UCSD-AML1 (cell line): Measurements from ENCODE around the gene TMTC3.
"Not testable (repeated sequence)": the region's sequence is repeated elsewhere in the genome, so short reads cannot be mapped to it uniquely, and the experiment has no call there.

Experiments
- DNase-seq: peaks from one replicate; lab custom pipeline; 2025; ENCODE audit not compliant: unreplicated experiment; lab: John Stamatoyannopoulos, UW

TMTC3 gene

DNA sequence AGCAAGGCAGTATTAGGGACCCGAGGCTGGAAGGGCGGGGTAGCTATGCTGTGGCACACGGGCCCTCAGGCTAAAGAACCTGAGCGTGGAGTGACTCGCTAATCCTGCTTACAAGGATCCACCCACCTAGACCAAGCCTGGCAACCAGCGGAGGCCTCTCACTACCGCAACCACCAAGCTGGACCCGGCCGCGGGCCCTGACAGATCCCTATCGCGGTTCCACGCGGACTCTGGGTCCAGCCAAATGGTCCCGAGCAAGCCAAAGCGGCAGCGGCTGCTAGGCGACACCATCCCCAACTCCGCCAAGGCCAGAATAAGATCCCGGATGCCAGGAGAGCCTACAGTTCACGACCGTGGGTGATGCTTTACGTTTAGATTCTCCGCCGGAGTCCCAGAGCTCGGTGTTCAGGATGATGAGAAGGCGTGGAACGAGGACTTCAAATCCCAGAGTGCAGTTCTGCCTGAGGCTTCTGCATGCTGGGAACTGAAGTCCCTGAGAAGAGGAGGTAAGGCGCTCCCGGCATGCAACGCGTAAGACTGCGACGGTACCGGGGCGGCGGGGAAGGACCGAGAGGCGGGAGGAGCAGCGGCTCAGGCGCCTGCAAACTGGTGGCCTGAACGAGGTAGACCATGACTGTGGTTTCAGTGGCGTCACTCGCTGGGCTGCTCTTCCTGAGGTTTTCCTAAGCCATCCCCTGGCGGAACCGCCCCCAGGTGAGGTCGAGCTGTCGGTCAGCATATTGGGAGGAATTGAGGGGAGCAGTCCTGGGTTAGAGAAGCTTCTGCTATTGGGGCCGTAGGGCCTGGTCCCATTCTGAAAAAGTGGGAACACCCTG is at the start of gene TMTC3, which contains the start of gene CEP290:
TMTC3 (plus strand) TSS at position 534 of the 836 bp plus-strand sequence. CDS start 6,009 bp downstream, outside the sequence.
CEP290 (minus strand) TSS at position 315 of the 836 bp plus-strand sequence. CDS start 781 bp downstream, outside the sequence.
- peak; percentile 91 for DNase-seq

DNA sequence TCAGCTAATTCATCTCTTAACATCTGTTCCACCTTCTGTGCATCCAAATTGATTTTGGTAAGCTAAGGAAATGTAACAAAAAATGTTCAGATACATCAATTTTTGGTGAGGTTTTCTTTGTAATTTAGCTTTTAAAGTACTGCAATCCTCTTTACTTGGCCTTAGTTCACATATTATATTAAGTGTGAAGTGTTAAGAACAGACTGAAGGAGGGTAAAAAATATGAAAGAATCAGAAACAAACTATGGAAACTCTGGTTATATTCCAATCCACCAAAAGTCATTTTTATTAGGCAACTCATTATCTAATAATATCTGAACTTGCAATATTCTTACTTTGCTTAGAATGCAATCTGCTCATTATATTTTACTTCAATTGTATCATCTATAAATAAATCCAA is 49.3 kb upstream of the TMTC3 start:
- DNase-seq = no peak

DNA sequence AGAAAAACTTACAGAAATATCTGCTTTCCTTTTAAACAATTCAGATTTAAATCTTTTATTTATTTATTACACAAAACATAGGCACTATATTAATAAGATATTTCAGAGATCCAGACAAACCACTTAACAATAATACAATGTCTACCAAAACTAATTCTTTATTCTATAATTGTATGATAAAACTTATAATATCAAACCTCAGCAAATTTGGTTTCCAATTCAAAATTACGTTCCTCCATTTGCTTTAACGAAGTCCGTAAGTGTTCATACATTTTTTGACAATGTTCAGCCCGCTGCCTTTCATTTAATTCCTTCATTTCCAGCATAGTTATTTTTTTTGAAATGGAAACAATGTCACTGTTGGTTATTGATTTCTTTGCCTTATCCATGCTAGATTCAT is 48.5 kb upstream of the TMTC3 start:
- no peak for DNase-seq

DNA sequence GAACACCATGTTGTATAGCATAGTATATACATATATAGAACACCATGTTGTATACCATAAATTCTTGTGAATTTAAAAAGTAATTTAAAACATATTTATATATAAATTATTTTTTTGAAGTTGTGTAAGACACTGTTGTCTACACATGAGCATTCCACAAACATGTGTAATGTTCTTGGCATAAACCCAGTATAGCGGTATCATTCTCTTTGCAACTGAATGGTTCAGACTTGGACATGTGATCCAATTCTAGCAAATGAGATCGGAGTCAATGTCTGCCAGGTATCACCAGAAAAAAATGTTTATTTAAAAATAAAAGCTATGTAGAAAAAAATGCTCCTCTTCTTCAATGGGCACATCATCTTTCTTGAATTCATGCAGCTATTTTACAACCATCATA is 34.1 kb upstream of the TMTC3 start:
- no peak for DNase-seq

DNA sequence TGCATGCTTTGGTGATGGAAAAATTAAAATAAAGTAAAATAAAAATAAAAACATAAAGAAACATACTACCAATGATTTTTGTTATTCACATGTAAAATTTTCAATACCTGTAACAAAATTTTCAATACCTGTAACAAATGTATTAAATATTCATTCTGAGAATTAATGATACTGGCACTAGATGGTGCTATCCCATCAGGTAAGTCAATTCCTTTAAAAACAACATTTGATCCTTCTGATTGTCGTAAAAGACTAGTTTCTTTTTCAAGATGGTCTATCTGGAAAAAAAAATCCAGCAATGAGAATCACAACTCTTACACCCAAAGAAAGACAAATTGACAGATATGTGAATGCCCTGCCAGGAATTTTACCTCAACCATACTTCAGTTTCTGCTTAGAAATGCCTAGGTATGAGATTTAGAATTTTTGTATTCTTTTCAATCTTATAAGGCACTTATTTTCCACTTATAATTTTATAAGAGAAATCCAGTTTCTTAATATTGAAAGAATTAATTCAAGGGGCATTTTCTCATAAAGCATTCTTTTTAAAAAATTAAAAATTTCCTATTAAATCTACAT is 30.9 kb upstream of the TMTC3 start:
- DNase-seq = no peak

DNA sequence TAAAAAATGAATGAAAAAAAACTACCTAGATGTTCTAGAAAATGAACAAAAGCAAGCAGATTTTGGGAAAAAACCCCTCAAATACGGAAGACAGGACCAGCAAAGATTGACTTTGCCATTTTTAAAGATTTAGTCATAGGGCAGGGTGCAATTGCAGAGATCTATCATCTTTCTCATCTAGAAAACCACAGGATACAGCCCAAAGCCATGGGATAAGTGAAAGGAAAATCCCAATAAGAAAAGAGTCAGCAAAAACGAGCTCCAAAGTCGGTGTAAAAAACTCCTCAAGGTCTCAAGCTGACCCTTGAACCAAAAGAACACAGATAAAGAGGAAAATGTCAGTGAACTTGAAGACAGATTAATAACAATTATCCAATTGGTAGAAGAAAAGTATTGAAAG is 28.2 kb upstream of the TMTC3 start:
- no peak for DNase-seq

DNA sequence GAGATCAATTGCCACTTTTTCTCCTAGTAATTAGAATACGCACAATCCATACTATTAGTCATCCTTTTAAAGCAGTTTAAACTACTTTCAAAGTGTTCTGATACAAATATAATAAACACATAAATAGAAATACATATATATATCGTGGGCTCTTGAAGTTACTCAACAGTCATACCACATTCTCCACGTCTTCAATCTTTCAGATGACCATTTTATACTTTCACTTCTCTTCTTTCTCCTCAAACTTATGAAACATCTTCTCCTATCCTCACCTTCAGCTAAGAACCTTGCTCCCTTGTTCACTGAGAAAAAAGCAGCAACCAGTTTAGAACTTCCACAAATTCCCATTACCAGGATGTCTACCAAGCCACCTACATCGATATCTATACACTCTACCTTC is 19.4 kb upstream of the TMTC3 start:
- DNase-seq = no peak

DNA sequence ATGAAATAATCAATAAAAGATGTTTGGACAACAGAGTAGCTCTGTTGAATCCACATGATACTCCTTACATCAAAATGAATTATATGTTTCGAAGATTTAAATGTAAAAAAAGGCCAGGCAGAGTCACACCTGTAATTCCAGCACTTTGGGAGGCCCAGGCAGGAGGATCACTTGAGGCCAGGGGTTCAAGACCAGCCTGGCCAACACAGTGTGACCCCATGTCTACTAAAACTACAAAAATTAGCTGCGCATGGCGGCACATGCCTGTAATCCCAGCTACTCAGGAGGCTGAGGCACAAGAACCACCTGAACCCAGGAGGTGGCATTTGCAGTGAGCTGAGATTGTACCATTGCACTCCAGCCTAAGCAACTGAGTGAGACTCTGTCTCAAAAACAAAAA is 15.0 kb upstream of the TMTC3 start:
- DNase-seq = no peak

DNA sequence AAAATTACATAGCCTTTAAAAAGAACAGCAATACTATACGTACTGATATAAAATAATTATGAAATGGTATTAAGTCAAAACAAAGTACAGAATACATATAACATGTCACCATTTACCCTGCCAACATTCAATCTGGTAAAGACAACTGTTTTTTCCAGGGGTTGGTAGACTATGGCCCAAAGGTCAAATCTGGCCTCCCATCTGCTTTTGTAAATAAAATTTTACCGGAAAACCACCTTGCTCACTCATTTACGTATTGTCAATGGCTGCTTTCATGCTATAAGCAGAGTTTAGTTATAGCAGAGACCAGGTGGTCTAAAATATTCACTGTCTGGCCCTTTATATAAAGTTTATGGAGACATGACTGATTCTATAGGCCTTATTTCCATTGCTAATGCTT is 14.3 kb upstream of the TMTC3 start:
- no peak for DNase-seq

DNA sequence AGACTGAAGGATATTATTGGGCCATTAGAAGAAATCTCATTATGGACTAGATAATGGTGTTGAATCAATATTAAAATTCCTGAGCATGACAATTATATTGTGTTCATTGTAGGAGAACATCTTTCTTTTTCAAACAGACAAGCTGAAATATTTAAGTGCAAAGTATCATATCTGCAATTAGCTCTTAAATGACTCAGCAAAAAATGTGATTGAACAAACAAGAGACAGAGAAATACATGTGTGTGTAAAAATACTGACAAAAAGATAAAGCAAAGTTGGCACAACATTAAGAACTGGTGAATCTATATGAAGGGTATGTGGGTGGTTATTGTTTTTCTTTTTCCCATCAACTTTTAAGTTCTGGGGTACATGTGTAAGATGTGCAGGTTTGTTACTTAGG is 9.7 kb upstream of the TMTC3 start:
- no peak for DNase-seq

DNA sequence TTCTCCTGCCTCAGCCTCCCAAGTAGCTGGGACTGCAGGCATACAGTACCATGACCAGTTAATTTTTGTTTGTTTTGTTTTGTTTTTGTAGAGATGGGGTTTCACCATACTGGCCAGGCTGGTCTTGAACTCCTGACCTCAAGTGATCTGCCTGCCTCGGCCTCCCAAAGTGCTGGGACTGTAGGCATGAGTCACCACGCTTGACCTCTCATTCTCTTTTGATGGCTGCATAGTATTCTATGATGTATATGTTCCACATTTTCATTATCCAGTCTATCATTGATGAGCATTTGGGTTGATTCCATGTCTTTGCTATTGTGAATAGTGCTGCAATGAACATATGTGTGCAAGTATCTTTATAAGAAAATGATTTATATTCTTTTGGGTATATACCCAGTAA is 8.9 kb upstream of the TMTC3 start:
- DNase-seq = not testable (repeated sequence)

DNA sequence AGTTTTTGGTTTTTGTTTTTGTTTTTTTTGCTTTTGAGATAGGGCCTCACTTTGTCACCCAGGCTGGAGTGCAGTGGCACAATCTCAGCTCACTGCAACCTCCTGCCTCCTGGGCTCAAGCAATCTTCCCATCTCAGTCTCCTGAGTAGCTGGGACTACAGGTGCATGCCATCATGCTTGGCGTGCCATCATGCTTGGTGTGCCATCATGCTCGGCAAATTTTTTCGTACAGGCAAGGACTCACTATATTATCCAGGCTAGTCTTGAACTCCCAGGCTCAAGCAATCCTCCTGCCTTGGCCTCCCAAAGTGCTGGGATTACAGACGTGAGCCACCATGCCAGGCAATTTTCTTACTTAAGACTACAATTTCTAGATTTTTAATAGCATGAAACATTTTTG is 2.4 kb upstream of the TMTC3 start:
- not testable (repeated sequence) for DNase-seq

DNA sequence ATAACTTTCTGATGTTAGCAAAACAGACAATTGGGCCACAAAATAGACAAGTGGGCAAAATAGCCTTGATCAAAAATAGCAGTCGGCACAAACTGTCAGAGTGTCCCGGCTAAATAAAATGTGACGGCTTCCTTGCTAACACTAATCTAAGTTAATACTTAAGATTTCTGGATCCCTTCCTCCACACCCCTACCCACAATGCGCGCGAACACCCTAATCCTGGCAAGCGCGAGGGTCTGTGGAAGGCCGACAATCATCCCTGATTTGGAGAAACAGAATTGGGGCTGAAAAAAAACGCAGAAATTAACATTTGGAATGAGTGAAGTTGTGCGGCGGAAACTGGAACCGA is 708 bp upstream of the TMTC3 start:
- no peak for DNase-seq

DNA sequence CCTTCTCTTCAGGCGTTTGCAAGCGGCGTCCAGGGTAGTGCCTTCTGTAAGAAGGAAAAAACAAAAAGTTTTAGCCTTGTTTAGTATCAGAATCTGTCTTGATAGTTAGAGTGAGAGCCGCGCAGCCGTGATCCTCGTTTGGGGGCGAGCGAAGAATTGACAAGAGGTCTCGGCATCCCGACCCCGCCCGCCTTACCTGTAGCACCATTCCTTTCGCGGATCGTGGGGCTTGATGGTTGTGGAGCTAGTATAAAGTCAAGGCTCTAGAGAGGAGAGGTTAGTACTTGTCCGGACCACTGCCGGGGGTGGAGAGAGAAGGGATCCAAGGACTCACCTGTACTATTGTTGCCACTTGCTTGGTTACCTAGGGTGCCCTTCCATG is 494 bp downstream of the TMTC3 start:
- DNase-seq = peak; percentile 40

DNA sequence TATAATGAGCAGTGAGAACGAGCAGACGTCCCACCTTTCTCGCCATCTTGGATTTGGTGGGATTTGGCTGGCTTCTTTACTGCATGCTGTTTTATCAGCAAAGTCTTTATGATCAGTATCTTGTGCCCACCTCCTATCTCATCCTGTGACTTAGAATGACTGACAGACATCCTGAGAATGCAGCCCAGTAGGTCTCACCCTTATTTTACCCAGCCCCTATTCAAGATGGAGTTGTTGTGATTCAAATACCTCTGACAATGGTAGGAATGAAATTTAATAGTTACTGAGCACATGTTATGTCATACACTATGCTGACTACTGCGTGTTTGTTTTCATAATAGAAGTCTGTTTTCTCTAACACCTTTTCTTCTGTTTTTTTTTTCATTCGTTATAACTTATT is 1.9 kb downstream of the TMTC3 start:
- DNase-seq = no peak

DNA sequence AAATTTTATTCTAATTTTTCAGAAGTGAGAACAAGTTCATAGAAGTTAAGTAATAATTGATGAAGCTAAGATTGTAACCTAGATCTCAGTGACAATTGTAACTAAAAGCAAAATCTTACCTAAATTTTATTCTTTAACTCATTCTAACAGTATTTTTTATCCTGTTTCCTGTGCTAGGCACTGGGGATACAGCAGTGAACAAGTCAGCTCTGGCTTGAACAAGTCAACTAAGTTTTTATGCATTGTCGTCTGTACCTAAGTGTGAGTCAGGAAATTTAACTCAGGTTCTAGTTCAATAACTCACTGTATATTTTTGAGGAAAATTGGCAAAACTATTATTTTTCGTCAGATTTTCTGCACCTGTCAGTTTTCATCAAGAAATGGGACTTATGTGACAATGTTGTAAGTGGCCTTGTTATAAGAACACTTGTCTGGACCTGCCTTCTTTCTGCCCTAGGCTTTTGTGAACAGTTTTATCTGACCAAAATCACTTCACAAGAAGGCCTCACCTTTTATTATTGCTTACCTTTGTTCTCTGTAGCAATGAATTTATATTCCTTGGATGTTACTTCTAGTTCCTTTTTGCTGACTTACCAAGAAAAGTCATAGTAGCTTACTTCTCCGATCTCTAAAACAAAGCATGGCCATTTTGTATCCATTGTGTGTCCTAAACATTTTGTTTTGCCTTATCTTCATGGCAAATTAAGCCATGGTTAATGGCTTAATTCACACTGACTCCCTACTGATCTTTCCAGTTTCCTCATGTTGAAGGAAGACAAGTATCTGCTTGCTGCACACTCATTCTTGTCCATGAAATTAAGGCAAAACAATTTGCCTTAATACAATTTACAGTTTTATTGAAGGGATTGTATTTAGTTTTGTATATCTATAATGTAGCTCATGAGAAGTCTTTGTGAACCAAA is 2.7 kb downstream of the TMTC3 start:
- DNase-seq = no peak

DNA sequence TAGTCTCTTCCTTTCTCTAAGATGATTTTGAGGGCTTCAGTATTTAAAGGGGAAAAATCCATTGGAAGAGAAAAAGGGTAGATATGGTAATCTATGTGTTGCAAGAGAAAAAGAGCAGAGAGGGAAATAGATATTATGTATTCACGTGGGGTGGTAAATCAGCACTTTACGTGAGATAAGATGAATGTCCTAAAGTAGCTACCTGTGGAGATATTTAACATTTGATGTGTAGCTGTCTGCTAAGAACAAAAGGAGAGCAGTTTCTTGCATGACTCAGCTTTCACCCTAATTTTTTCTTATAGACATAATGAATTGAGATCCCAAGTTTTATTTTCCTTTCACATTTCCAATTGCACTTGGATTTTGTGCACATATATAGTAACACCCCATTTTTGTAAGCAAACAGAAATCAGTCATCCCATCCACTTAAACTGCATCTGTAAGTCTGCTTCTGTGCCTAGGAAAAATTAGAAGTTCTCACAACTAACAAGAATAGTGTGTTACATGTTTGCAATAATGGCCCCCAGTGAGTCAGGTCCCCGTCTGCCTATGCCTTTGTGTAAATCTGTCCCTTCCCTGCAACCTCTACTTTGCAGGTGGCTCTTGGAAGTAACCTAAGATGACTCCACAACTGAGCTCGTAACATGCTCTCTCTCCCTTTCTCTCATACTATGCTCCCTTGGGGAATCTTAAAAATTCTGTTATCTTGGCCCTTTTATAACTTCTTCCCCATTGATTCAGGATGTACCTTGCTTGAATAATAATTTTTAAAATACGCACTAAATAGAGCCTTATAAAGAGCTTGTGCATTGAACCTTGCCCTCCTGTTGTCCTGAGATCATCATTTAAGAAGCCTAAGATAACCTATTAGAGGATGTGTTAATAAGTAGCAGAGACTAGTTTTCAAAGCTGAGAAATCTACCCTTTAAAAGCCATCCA is 3.7 kb downstream of the TMTC3 start:
- DNase-seq = no peak

DNA sequence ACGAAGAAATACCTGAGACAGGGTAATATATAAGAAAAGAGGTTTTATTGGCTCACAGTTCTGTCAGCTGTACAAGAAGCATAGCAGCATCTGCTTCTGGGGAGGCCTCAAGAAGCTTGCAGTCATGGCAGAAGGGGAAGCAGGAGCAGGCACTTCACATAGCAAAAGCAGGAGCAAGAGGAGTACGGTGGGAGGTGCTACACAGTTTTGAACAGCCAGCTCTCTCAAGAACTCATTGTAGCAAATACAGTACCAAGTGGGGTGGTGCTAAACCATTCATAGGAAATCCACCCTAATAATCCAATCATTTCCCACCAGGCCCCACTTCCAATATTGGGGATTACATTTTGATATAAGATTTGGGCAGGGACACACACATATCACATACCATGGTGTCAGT is 8.0 kb downstream of the TMTC3 start:
- peak; percentile 4 for DNase-seq

DNA sequence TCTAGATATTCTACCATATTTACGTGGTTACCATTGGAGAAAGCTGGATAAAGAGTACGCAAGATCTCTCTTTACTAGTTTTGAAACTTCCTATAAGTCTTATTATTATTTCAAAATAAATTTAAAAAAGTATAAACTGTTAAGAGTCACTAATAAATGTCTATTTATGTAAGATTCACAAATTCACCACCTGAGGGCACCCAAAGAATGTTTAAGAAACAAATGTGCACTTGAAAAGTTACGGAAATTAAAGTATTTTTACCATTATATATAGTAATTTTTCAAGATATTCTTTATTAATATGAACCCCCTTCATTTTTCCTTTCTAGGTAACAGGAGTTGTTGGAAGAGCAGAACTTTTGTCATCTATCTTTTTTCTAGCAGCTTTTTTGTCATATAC is 11.9 kb downstream of the TMTC3 start:
- no peak for DNase-seq

DNA sequence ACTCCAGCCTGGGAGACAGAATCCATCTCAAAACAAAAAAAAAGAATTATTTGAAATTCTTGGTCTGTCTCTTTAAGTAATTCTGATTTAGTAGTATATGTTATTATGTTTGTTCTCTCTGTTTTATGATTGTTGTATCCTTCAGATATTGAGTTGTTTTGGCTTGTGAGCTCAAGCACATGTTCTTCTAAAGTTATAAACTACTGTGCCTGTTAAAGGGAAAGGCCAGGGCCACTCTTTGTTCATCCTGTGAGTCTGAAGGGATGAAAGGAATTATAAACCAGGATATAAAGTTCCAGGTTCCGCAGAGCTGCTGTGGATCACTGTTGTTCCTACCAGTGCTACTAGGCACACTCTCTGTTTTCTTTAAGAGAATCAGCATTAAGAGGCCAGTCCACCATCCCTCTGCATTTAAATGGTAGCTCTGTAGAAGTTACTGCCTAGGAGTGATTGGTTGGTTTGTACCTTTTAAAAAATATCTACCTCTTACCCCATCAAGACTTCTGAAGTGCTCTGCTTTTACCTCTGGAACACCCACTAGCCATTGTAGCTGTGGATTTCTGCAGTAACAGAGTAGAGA is 14.1 kb downstream of the TMTC3 start:
- no peak for DNase-seq
